MV-4-11 (cell line): ENCODE data around the gene ESRRG.
A peak's percentile ranks its signal among the peaks of the same experiment; 100 is the strongest.

Experiments used
- DNase-seq: peaks from one replicate; lab custom pipeline; 2025; lab: John Stamatoyannopoulos, UW

The ESRRG gene

DNA sequence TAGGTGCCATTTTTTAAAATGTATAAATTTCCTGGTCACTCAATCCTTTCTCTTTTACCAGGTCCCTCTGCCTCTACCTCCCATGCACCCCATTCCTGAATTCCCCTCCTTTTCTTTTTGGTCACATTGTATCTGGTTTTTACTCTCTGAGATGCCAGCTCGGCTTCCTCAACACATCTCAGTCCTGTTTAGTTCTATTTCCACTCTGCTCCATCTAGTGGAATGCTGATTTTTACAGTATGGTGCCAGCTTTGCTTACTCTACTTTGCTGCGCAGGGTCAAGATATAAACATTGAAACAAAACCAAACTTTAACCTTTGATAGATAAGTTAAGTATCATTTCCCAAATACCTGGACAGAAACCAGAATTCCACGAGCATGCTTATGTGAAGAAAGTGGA is 96.0 kb downstream of the ESRRG start:
- no peak for DNase-seq

DNA sequence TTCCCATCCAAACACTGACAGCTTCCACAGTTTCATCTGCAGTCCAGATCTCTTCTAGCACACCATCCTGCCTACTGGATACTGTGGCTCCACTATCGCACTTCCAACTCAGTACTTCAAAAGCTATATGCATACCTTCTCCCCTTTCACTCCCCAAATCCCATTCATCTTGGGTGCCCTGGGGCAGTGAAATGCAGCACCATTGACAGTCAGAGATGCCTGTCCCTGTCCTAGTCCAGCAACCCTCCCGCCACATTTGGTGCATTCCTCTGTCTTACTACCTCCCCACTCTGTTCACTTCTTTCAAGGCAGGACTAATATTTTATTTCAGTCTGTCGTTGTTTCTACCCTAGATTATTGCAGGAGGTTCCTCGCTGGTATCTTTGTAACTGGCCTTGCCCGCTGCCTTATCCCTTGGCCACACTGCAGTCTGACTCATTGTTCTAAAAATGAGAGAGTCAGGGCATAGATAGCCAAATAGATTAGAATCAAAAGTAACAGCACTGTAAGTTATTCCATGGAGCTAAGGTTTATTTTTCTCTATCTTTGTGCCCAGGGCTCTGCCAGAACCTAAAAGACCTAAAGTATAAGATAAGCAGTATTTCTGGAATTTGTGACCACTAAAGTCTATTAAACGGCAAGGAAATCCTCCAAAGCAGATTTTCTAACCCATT is 96.7 kb downstream of the ESRRG start:
- no peak for DNase-seq

DNA sequence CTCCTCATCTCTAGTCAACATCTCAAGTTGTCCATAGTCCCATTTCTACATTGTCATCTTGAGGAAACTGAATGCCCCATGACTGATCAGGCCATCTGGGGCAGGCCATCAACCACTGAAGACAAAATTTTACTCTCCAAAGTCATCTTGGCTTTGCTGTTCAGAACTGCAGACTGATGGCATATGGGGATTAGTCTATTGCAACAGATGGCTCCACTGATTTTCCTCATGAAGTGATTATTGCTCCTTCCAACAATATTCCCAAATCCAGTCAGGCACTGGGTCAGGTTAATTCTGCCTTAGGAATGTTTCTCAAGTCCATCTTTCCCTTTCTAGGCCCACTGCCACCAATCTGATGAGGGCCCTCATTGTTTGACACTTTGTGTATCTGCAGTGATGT is 101.7 kb downstream of the ESRRG start:
- no peak for DNase-seq

DNA sequence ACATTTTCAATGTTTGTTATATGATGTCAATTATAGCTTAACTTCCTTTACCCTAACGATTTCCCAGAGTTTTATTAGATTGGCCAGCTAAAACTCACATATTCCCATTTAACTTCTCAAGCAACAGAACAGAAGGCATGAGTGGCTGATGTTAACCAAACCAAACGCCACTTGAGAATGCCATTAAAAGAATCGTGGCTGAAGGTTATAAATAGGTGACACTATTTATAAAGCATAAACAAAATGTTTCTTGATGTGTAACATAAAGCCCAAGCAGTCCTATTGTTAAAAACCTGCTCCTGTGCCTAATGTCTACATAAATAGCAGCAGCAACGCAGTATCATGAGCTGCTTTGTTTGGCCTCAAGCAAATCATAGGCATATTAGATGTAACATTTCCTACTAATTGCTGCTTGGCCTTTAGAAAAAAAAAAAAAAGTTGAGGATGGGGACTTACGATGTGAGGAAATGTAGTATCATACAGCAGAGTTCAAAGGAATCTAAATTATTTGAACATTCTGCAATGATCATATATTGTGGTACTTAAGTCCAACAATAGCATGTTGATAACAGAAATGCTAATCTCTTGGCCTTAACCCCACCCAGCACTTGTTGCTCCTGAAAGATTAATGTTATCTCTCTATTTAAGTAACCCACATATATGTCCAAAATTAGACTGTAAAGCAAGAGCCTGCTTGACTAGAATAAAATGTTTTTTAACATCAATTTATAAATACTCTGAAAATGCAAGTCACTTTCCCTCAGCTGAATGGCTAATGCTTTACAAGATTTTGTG is 106.0 kb downstream of the ESRRG start:
- DNase-seq, result no peak

DNA sequence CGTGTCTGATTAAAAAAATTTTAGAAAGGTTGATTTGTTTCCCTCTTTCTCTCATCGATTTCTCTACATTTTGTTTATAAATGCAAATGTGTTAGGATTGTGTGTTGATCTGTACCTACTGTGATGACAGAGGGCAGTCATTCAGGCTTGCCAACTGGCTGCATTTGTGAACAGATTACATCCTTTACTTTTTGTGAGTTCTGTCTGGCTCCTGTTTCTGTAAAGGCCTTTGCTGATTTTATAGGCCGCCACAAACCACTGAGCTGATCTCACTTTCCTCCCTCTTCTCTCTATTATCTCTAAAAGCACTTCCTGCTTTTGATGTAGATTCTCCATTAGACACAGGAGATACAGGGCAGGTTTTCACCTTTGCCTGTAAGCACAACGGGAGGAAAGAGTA is 106.8 kb downstream of the ESRRG start:
- DNase-seq, result peak; percentile 54

DNA sequence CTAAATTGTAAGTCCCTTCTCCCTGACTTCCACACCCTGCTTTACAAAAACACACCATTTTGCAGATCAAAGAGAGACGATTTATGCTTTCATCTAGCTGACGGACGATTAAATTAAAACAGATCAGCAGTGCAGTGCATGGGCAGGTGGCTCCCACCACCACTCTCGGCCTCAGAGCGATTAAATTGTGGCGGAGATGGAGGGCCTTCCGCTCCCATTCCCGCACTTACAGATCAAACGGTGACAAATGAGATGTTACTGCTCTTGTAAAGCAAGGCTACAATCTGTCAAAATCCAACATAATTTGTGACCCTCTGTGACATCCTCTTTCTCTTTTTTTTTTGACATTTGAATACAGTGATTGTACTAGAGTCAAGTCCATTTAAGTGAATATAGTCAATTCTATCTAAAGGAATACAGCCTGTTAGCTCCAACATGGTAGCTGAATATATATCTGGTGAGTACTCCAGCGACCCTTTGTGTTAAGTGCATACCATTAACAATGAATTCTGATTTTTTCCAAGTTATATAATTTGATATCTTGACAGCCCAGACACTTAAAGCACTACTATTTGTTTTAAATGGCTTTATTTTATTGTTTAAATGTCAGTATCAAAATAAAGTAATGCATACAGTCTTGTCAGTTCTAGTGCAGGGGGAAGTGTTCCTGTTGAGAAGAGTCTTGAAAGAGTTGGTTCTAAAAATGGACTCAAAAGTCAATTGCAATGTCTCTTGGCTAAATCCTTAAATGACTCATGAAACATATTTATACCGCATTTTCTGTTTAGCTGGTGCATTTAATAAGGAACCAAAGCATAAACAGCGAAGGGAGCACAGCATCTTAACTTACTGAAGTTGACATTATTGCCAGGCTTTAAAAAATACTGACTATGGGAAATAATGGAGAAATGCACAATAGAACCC is 109.0 kb downstream of the ESRRG start:
- peak; percentile 90 for DNase-seq

DNA sequence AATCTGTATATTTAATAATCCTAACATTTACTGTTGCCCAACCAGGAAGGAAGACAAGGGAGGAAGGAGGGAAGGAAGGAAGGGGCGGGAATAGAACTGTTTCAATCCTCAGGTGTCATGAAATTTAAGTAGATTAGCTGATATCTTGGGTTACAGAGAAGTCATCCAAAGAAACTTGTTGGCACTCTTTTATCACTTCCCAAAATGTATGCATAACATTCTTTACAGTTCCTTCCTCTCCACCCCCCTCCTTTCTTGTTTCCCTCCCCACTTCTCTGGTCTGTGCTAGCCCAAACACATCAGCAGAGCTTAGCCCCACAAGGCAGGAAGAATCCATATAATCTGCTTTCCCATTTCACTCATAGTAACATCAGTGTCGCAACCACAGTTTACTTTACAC is 110.9 kb downstream of the ESRRG start:
- no peak for DNase-seq

DNA sequence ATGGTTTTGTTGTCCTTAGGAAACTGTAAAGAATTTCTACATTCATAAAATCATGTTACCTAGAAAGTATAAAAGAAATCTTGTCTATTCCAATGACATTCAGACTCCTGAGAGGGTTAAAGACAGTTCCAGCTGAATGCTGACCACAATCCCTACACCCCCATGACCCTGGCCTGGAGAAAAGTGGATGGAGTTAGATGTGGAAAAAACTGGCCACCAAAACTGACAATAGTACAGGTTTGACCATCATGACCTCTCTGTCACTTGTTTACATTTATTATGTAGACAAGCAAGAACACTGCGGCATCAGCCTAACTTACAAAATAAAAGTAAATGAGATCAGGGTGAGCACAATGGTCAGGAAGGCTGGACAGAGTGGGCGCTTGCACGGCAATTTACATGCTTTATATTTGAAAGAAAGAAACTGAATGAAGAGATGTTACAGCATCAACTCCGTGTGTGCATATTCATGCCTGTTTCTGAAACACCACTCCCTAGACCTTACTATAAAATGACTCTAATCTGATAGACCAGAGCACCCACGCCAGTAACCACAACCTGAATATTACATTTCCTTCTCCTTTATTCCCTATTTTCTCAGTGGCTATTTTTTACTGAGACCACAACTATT is 116.0 kb downstream of the ESRRG start:
- no peak for DNase-seq

DNA sequence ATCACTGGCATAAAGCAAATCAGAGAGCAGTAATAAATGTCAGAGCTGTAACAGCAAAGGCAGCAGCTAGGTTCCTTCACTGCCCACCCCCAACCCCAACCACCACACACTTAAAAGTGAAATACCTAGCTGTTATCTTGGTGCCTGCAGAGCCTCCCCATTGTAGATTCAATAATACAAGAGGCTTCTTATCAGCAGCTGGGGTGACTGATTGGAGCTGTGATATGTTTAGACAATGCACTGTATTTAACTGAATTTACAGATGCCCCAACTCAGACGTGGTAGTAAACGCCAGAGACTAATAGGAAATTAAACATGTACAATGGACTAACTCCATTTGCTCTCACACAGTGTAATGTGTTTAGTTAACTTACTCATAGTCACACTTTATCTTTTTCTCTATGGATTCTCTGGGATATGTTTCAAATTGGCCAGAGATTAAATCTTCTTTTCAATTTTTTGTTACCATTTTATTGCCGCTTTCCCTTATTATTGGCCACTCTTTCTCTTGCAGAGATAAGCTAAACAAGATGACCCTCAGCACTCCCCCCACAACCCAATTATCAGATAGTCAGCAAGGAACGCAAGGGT is 117.1 kb downstream of the ESRRG start:
- no peak for DNase-seq

DNA sequence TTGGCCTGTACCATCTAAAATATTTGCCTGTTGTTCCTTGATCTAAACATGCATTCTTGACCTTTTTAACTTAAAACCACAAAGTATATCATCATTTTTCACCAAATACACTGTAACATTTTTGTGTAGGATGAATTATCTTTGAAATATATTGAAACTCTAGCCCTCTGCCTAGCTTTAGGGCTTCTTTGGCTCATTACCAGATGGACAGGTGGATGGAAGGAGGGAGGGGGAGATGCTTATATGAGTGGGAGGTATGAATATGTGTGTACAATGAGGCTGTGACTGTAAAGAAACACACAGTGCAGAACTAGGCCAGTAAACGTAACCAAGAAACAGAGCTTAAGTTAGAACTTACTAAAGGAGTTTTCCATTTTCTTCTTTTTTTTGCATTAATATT is 118.5 kb downstream of the ESRRG start:
- DNase-seq, result no peak

DNA sequence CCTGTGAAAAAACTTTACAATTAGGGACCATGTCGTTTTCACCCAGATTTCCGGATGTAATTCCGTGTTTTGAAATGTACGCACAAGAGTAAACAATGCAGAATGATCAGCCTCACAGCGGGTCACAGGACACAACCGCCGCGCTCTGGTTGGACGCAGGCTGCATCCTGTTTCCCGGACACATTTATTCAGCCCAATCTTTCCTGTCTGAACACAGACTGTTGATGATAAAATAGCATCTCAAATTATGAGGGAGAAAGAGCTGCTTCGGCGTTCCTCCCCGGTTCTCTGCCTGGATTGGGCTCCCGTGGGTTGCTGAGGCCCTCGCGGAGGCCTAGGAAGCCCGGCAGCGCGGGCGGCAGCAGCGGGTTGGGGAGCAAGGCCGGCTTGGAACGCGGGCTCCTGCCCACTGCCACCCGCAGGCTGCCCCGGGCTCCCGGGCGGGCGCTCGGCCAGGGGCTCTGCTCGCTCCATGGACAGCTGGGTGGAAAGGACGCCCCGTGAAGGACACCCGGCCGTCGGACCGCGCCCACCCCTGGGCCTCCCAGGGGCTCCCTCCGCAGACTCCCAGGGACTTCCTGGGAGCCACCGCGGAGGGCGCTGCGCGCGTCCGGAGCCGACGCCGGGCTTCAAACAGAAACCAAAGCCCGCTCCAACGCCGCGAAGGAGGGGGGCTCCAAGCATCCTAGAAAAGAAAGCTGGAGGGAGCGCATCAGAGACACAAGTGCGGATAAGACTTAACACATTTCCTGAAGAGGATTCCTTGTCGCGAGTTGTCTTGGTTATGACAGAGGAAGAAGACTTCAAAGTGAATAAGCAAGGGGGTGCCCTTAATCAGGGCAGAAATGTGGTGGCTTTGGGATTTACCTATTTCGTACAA is 122.3 kb downstream of the ESRRG start:
- peak; percentile 38 for DNase-seq

DNA sequence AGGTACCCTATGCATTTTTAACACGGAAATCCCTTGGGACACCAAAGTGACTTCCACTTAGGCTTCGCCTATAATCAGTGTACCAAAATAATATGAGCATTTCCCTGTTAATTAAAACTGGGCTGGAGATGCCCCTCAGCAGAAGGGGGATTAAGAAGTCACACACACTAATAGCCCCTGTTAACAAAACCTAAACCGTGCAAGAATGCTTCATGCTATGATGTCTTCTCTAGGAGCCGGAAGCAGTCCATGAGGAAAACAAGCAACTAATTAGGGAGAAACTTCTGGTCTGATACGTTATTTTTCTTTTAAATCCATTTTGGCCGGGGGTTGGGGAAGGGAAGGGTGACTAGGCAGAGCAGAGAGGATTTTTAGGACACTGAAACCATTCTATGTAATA is 123.4 kb downstream of the ESRRG start:
- DNase-seq, result no peak

DNA sequence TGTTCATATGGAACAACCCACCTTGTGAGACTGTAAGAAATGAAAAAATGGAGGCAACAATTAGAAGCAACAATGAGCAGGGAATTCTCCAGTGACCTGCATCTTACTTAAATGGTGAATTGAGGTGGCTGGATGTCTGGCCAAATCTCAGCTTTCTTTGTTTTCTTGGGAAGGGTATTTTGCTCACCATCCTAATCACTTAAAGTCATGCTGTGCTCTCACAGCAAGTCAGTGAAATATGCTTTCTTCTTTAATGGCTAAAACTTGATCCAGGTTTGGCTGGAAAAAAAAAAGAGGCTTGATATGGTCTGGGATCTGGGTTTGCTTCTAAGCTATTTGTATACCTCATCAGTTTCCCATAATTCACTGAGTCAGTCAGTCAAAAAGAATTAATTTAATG is 124.8 kb downstream of the ESRRG start:
- no peak for DNase-seq

DNA sequence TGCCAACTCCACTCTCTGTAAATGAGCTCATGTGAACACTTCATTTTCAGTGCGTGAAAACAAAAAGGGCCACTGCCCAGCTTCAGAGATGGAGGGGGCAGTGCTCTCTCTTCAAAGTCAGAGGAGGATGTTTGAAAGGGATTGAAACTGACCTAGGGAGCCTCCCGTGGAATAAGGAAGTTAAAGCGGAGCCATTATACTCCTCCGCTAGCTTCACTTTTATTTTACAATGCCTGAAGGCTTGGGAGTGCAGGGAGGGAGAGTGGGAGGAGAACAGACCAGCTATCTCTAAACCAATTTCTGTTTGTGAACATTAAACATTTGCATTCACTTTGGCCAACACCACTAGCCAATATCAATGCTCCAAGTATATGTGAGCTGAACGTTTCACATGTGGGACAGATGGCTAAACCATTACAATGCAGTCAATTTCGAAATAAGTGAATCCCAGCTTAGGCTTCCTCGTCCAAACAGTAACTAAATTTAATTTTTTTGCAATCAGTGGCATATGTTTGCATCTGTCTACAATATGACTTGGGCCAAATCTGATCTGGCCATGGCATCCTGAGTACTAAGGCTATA is 126.9 kb downstream of the ESRRG start:
- DNase-seq, result peak; percentile 77

DNA sequence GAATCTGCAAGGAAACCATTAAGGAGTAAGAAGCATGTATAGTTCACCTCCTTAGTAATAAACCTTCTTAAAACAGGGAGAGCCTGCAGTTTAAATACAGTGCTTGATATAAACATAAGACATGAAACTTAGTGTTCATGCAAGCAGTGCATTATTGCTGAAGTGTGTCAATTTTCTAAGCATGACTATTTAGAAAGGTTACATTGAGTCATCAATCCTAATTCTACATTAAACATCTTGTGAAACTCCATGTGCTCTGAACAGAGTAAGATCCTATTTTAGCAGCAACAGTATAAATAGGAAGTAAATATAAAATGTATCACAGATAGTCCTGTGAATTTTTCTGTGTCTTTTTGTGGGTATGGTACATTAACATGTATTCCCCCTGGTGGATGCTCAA is 135.5 kb downstream of the ESRRG start:
- DNase-seq, result no peak

DNA sequence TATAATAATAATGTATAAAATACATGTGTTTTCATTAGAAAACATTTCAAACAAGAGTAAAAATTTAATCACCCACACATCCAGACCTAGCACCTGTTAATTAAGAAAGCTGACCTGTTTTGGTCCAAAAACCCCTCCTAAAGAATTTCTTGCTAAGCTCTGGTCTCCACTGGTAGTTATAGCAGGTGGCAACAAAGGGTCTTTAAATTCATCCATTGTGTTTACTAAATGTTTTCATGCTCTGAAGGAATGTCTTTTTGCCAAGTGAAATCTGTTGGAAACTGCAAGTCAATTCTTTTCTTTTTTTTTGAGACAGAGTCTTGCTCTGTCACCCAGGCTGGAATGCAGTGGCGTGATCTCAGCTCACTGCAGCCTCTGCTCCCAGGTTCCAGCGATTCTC is 141.1 kb downstream of the ESRRG start:
- no peak for DNase-seq

DNA sequence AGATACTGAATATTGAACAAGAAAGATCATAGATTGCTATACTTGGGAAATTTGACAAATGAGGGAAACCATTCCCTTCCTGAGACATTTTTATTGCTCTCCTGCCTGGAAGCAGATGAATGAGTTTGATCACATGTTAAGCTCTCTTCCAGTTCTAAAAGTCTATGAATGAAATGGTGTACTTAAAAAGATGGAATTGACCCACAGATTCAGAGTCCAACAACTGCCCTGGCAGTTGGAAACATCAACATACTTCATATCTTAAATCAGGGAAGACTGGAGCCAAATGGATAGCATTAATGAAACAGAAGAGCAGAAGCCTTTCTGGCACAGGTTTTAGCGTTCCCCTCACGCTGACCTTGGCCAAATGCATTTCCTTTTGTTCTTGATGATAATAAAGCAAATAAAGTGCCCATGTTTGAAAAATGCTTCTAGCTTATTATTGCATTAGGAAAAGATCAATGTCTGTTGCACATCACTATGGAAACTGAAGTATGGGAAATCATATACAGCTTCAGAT is 142.6 kb downstream of the ESRRG start:
- DNase-seq, result no peak

DNA sequence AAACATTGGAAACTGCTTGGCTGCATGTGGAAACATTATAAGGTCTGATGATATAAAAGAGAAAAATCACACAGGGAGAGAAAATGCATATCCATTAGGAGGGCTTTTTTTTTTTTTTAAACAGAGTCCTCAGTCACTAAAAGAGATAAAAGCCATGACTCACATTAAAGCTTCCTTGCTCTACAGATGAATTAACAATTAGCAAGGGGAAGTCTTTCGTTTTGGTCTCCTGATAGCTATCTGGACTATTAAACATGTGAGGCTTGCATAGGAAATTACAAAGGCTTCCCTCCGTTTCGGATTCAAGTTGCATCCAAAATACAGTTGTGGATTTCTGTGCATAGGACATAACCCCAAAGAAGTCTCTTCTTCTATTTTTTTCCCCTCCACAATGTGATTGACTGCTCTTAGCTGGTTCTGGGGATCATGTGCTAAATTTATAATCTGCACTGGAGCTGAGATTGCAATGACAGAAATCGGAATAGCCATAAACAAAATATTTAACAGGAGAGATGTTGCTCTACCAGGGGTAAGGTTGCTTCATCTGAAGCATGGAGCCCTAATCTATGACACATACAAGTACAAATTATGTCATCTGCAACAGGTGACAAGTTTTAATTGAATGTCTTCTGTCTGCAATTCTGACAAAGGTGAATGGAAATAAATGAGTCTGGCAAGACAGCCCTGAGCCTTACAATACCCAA is 146.8 kb downstream of the ESRRG start:
- no peak for DNase-seq

DNA sequence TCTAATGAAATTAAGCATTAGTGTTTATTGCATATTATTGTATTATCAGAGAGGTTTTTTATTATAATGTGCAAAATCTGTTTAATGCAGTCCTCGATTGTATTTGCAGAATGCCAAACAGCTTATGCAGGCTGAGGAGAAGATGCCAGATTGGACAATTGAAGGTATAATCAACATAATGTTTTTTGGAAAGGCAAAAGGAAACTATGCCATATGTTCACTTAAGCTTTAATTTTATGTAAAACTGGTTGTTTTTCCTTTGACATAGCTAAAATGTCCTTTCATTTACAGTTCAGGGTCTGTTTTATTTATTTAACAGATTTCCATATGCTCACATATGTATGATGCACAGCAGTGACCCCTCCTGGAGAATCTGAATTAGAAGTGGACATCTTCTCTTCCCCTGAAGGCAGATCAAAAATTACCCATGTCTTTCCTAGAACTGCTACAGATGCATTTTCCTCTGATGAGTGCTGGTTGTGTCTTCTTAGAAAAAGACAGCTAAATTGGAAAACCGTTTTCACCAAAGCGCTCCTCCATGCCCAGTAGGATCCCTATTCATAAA is 156.5 kb downstream of the ESRRG start:
- peak; percentile 8 for DNase-seq
